HG03139 (cell line): ENCODE measurements around the gene PCSK5.
"Not testable (repeated sequence)": the region's sequence is repeated elsewhere in the genome, so short reads cannot be mapped to it uniquely, and the experiment has no call there.

Experiments
- ATAC-seq: cut with Tn5 transposase; IDR thresholded peaks from one replicate; pipeline ENCODE4 v1.9.1; 2021; ENCODE audit not compliant: unreplicated experiment

The PCSK5 gene

DNA sequence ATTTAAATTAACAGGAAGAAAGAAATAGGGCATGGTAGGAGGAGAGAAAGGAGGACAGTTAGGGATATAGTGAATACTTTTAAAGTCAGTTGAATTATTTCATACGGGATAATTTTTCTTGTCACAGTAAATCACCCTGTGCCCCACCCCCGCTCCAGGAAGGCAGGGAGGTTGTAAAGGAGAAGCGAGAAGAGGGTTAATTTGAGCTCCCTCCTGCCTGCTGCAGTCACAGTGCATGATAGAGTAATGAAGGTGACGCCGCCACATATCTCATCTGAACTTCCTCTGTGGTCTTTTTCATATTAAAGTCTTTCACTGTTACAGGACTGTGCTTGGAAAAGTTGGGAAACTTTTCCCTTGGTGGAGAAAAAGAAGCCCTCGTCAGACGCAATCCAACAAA is 896 bp upstream of the PCSK5 start:
- no peak for ATAC-seq

DNA sequence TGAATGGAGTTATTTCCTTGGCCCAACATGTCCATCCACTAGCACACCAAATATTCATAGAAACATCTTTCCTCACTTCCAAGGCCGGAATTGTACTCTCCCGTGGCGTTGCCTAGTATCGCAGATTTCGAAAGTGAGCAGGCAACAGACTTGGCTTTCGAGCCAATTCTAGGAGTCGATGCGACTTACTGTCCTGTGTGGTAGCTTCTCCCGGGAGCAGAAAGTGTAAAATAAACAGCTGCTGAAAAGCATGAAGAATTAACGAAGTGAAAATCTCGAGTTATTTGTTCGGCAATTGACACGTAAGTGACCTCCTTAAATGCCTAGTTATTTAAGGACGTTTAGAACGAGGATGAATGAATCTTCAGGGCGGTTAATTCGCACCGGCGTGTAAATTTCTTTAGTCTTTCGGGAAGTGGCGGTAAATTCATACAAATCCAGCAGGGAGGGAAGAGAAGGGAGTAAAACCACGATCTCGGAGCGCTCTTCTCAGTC is 449 bp upstream of the PCSK5 start:
- no peak for ATAC-seq

DNA sequence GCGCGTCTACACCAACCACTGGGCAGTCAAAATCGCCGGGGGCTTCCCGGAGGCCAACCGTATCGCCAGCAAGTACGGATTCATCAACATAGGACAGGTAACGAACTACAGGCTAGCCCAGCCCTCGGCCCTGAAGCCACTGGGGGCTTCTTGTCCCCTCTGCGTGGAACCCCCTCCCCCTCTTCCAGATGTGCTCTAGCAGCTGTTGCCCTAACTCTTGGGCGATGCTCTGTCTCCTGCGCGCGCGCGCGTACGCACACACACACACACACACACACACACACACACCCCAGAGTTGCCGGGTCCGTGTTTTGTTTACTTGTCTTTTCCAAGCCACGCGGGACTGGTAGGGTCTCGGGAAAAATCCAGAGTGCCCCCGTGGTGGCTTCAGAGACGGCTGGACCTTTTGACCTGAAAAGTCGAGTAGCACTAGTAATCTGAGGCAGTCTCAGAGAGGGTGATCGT is 836 bp downstream of the PCSK5 start:
- no peak for ATAC-seq

DNA sequence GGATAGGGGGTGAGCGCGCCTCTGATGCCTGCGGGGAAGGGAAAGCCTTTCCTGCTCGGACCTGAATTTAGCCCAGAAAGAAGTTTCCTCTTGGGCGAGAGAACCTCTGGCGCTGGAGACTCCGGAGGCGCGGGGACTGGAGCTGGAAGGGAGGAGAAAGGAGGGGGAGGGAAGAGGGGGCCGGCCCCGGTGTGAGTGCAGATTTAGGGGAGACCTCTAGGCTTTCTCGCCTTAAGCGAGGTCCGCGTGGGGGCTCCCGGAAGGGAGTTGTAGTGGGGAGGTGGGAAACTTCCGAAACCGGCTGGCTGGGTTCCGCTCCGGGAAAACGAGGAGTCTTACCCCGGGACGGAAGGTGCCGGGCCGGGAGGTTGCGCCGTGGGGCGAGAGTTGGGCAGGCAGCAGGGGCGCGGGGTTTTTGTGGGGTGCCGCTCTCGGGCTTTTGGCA is 1.3 kb downstream of the PCSK5 start:
- no peak for ATAC-seq

DNA sequence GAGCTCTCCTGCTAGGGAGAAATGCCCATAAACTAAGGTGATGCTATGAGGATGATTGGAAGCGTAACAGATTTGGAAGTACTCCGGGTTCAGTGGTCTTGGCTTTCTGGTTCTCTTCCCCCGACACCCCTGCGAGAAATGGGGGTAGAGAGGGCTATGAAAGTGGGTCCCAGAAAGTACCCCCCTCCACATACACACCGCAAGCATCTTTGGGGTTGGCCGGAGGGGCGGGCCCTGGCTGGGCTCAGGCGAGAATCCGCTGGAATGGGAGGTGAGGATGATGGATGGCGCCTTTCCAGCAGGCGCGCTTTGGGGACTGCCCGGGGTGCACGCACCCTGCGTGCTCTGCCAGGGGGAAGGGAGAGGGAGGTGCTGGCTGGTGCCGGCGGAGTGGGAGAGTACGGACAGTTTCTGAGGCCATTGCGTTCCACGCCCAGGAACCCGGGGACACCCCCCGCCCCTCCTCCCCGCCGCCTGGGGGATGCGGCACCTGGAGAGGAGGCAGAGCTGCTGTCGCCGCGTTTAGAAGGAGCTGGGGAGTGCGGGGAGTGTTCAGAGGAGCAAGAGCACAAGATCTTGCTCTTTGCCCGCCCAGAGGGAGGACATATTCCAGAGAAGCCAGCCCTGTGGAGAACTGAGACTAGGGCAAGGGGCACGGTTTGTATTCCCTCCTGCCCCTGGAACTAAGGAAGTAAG is 1.9 kb downstream of the PCSK5 start:
- no peak for ATAC-seq

DNA sequence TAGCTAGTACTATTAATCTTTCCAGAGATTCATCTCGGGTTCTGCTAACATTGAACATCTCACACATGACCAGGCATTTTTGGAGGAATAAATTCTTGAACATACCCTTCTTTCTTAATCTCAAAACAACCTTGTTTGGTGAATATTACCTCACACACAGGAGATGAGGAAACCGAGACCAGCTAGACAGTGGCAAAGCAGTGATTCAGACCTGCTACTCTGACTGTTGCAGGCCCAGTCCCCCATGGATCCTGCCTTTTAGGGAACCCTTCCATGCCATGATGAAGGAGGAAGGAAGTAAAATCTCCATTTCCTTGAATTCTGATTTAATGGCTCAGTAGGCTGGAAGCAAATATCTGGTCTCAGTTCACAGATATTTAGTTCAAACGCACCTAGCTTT is 2.6 kb downstream of the PCSK5 start:
- ATAC-seq: no peak

DNA sequence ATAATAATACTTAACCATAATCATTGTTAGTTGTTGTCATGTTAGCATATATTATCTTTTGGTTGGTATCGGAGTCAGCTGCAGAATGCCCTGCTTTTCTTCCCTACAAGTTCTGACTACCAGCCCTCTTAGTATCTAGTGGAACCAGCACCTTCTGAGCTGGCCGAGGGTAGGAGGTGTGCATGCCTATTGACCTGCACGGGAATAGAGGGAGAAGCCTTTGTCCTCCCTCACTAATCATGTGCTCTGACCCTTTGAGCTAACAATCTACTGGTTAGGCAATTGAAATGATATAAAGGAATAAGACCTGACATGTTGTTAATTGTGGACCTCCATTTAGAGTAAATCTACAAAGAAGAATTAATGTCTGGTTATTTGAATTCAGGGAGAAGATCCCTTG is 4.1 kb downstream of the PCSK5 start:
- no peak for ATAC-seq

DNA sequence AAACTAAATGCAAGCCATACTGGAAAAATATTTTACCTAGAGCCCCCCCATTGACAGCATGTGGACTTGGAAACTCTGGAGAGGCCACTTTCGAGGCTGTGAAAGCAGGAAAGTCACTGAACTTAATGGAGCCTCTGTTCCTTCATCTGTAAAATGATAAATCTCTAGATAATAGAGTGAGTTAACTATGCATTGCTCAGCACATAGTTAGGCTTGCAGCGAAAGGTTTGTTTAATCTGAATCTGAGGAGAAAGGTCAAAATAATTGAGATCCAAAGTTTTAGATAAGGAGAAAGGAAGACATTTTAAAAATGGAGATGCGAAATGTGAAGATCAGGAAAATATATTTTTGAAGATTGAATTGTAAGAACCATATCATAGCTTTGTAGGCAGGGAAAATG is 4.6 kb downstream of the PCSK5 start:
- ATAC-seq: no peak

DNA sequence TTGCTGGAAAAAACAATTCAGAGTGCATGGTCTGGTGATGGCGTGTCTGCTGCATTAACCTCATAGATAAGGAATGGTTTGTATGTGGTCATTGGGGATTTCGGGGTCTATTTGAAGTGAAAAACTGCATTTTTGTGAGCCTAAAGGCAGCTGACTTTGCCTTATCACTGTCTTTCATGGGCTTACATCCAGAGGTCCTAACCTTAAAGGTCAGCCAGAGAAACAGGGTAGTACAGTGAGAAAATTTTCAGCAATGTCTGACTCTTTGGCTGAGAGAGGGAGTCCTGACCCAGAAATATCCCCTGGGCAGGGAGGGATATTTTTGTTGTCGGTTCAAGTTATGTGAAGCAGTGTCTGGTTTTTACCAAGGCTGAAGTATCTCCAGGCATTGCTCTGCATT is 5.7 kb downstream of the PCSK5 start:
- no peak for ATAC-seq

DNA sequence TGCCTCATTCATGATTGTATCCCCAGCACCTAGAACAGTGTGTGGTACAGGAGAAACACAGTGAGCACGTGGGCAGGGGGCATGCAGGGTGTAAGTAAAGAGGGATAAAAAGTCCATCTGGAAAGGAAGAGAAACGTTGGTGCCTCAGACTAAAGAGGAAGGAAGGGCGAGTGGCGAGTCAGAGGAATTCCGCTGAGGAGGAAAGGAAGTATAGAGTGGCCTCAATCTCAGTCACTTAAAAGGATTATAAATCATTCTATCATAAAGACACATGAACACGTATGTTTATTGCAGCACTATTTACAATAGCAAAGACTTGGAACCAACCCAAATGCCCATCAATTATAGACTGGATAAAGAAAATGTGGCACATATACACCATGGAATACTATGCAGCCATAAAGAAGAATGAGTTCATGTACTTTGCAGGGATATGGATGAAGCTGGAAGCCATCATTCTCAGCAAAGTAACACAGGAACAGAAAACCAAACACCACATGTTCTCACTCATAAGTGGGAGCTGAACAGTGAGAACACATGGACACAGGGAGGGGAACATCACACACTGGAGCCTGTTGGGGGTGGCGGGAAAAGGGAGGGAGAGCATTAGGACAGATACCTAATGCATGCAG is 10.5 kb downstream of the PCSK5 start:
- not testable (repeated sequence) for ATAC-seq

DNA sequence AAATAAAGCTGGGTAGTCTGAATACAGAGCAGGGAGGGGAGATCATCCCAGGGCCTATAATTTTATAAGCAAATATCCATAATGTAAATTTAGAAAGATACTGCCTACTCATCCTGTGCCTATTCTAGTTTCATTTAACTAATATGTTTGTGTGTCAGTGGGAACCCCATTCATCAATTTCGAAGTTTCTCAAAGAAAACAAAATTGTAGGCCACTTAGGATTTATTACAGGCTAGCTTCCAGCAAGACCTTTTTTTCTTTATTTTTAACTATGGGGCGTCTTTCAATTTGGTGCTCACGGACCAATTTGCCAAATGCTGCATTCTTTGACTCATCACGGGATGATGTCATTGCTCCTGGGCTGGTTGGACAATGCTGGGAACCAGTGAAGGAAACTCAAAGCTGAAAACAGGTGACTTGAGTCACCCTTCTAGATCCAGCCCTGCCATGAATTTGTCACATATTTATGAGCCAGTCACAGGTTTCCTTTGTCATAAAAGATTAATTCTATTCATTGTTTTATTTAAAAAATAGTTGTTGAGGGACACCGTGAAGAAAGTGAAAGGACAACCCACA is 13.4 kb downstream of the PCSK5 start:
- no peak for ATAC-seq

DNA sequence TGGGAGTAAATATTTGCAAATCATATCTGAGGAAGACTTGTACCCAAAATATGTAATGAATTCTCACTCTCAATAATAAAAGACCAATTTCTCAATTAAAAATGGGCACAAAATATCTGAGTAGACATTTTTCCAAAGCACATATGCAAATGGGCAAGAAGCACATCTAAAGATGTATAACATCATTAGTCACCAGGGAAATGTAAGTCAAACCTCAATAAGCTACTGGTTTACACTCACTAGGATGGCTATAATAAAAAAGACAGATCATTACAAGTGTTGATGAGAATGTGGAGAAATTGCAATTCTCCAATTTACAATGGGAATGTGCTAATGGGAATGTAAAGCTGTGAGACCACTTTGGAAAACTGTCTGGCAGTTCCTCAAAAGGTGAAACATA is 13.9 kb downstream of the PCSK5 start:
- ATAC-seq: no peak

DNA sequence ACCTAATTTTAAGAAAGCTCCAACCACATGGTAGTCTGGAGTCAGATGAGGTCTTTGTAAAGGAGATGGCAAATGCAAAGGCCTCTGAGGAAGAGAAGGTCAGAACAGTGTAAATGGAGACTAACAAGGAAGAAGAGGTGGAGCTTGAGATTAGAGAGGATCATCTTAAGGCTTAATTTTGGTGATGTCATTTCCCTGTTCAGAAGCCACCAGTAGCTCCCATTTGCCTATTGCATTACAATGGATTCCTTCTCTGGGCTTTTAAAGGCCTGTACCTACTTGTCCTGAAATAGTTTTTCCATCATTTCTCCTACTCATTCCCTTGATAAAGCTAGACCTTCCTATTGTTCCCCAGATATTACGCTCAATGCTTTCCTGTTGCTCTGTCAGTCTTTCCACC is 16.1 kb downstream of the PCSK5 start:
- no peak for ATAC-seq

DNA sequence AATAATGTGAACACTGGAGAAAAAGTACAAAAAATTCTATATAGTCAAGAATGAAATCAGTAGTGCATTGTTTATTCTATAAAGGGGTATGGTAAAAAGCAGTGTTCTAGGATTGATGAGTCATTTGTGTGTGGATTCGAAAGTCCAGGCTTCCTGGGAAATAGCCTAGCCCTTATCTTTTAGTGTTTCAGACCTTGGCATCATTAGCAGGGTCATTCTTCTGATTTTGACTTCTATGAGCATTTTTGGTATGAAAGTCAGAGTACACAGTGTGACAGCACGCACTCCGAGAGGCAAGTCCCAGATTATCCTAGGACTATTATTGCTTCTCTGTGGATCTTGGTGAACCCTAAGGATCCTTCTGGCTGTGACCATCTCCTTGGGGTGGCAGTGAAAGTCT is 16.9 kb downstream of the PCSK5 start:
- ATAC-seq: no peak

DNA sequence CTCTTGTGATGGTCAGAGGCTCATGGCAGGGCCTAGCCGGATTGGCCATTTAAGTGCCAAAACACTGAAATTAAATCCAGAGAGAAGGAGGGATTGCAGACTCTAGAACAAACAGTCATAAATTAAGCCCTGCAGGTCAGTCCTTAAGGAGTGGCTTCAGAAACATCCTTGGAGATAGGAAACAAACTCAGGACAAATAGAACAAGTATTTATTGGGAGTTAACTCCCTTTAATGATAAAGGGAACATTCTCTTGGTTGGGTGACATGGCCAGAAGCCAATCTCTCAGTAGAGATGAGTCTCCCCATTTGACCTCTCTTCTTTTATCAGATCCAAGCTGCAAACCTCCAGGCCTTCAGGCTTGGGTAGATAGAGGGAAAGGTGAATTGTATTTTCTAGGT is 17.4 kb downstream of the PCSK5 start:
- no peak for ATAC-seq

DNA sequence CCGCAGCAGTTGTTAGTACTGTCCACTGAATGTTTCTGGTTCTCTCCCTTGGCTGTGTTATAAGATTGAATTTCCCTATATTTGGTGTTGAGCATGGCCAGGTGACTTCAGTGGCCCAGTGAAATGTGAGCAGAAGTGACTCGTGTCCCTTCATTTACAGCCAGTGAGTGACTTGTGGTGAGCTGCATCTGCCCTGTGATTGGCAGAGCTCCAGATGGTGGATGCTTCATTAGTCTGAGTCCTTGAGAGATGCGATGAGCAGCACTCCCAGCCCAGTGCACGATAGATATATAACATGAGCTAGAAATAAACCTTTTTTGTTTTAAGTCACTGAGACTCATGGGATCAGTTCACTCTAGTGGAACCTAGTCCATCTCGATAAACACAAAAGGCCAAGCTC is 19.3 kb downstream of the PCSK5 start:
- no peak for ATAC-seq

DNA sequence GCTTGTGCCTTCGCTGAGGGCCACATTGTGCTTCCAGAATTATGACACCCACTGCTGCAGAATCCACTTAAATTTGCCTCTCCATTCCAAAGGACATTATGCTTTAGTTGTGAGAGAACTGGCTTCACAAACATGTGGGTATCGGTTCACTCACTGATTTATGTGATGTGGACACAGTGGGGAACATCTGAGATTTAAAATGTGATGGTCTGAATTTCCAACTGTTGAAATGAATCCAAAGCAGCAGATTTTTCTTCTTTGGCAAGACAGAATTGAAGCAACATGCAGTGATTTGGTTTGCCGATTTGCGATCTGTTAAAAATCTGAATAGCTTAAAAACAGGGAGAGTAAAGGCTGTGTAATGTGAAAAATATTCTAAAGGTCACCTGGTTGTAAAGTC is 20.3 kb downstream of the PCSK5 start:
- no peak for ATAC-seq

DNA sequence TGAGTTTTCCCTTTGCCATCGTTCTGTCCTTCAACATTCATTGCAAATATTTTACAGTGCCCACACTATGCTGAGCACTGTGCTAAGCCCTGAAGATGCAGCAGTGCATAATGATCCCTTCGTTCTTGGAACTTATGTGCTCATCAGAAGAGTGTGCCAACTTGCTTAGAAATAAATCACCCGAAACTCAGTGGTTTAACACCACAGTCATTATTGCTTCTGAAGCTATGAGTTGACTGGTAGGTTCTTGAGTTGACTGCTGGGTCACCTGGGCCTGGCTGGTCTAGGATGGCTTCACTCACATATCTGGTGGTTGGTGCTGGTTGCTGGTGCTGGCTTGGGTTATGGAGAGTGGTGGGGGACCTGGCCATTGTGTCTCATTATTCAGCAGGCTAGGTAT is 20.9 kb downstream of the PCSK5 start:
- ATAC-seq: no peak

DNA sequence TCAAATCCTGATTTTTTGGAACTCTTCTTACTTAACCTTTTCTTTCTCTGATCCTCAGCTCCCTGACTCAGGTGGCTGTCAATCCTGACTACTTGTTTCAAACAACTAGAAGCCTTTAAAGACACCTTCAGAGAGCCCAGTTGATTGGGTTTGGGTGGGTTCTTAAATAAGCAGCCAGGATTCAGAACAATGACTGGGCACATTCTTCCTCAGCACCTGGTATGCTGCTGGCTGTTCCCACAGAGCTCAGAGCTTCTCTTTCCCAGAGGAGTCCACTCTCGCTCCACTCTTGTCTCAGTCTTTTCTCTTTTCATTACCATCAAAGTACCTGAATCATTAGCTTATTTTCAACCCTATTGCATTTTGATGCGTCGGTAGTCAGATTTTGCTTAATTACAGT is 22.5 kb downstream of the PCSK5 start:
- ATAC-seq: no peak

DNA sequence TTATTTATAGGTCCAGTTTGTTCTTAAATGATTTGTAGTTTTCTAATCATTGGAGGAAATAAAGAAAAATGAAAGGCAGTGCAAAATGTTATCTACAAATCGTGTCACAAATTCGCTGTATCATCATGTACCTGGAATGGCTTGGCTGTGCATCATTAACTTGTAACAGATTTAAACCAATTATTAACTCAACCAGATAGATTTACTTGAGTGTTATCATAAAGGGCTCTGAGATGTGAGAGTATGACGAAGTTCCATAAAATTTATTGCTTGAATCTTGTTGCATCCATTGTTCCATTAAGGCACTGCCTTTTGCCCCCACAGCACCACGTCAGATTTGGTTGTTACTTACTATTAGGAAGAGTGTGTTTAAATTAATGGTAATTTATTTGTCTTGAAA is 23.5 kb downstream of the PCSK5 start:
- no peak for ATAC-seq

DNA sequence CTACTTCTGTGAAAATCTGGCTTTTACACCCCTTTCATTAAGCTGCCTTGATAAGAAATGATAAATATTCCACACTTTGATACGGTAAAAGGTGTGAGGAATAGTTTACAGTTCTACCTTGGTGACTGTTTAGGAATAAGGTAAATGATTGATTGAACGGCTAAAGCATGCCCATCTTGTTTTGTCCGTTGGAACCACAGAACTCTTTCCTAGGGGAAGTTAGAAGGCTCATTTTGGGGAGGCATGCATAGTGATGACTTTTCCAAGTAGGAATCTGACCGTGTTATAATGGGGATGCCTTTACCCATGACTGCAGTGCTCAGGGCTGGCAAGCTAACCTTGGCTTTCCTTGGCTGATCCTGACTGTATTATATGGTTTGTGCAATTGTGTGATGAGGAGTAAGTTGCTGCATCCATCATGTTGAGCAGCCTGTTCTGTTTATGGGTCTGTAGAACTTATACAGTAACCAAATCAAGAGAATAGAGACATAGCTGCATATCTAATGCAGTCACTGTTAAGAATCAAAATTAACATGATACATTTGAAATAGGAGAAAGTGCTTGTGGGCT is 24.5 kb downstream of the PCSK5 start:
- ATAC-seq: no peak

DNA sequence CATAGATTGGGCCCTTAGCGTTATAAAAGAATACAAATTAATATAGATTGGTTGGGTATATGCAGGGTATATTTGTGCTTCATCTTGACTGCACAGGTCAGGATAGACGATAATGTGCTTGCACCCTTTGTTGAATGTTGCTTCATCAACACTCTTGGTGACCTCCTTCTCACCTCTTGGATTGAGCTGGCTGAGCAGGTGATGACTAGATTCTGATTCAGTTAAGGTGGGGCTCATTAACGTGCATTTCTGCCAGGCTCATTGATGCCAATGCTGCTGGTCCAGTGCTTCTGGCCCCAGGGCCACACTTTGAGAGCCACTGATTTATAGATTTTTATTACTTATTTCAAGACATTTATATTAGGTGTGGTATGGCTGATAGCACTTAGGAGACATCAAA is 27.7 kb downstream of the PCSK5 start:
- ATAC-seq: no peak
